ENCODE results near the gene TSKU.

TSKU gene

GRCh38 chr11:76752321-76753143 lies 30.6 kb upstream of the TSKU start:
- DNase-seq (ENCODE audit: low read depth): no peak

DNA sequence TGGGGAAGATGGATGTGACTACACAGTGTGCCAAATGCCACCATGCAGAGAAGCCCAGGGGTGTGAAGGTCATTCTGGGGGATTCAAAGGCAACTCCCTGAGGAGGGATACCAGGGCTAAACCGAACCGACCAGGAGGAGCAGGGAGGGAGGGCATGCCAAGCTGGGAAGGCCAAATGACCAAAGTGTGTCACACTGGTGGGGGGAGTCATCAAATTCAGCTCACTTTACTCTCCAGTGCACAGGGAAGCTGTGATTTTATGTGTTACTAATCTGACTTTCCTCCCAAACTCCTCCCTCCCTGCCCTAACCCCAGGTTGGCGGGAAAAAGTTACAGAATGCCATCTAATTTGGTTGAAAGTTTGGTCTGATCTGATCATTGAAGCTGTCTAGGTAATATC lies 29.7 kb upstream of the TSKU start:
- DNase-seq (ENCODE audit: low read depth): no peak

- no peak for DNase-seq (ENCODE audit: low read depth)
These were observed 29.2 kb upstream of the TSKU start for GRCh38 chr11:76753950-76754349.

DNA sequence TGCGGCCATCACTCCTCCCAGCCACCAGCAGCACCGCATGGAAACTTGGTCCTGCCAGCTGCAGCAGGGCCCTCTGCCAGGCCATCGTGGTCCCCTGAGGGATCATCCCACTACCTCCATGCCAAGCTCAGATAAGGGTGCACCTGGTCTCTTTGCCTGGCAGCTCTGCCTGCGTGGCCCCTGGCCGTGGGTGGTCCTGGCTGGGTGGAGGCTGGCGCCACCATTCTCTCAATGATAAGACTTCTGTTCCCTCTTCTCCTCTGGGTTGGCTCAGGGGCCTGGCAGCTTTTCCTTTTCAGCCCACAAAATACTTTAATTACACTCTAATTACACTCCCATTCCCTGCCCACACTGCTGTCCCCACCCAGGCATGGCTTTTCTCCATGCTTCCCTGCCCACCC lies 26.8 kb upstream of the TSKU start:
- DNase-seq (ENCODE audit: low read depth): no peak

DNA sequence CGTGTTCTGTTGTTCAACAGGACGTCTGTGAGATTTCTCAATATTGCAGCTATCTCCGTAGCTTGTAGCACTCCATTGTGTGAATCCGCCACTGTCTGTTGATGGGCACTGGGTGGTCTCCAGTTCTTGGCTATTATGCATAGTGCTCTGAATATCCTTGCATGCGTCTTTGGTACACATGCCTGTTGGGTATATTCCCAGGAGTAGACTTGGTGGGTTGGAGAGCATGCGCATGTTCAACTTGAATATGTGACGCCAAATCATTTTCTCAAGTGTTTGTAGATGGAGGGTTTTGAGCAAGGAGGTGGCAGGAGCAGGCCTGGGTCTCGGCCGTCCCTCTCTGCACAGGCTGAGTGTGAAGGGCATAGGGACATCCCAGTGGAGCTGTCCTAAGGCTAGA lies 24.8 kb upstream of the TSKU start:
- no peak for DNase-seq (ENCODE audit: low read depth)

- DNase-seq (ENCODE audit: low read depth): no peak
These were observed 24.1 kb upstream of the TSKU start for GRCh38 chr11:76759092-76759491.

DNA sequence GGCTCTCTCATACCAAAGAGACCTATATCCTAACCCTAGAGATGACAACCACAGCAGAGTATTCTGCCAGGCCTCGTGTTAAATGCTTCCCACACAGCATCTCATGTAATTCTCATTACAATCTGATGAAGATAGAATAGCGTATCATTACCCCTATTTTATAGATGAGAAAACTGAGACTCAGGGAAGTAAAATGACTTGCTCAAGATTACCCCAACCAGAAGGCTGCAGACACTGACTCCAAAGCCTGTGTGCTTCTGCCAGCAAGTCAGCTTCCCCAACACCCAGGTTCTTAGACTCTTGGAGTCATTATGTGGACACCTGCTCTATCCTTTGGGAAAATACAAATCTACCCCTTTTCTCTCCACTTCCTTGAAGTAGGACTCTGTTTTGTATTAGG lies 23.6 kb upstream of the TSKU start:
- no peak for DNase-seq (ENCODE audit: low read depth)

DNA sequence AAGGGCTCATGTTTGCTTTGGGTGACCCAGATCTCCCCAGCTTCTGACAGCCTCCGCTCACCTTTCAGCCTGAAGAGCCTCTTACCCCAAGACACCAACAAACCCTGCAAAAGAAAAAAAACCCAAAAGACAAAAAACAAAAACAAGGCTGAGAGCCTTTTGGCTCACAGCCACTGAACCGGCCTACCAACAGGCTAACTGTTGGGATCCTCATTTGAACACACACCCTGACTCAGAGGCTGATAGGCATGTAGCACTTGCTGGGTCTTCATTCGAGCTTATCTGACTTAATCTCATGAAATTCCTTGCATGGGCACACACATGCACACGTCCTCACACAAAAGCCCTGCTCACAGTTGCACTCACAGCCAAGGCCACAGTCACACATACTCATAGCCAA lies 22.9 kb upstream of the TSKU start:
- no peak for DNase-seq (ENCODE audit: low read depth)

DNA sequence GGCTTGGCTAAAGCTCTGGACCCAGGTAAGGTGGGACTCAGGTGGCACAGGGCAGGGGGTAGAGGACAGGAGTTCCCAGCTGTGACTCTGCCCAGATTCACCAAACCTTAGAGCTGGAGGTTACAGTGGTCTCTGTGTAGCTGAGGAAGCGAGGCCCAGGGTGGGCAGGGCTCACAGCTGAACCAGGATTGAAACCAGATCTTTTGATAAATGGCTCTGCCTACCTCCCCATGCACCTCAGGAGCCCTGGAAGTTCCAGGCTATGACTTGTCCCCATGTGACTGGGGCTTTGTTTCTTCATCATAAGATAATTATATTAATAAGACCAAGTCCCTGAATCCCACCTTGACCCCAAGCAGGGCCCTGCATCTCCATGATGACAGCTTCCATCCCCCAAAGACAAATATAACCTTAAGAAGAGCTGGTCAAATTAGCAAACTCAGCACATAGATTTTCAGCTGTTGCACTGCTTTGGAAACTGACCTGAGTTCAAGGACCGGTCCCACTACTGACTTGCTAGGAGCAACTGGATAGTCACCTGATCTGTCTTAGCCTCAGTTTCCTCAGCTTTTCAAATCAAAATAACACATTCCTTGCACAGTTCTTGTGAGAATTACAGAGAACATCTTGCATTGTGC lies 21.3 kb upstream of the TSKU start:
- no peak for DNase-seq (ENCODE audit: low read depth)

- DNase-seq (ENCODE audit: low read depth): no peak
These were observed 20.8 kb upstream of the TSKU start for GRCh38 chr11:76762356-76762752.

DNA sequence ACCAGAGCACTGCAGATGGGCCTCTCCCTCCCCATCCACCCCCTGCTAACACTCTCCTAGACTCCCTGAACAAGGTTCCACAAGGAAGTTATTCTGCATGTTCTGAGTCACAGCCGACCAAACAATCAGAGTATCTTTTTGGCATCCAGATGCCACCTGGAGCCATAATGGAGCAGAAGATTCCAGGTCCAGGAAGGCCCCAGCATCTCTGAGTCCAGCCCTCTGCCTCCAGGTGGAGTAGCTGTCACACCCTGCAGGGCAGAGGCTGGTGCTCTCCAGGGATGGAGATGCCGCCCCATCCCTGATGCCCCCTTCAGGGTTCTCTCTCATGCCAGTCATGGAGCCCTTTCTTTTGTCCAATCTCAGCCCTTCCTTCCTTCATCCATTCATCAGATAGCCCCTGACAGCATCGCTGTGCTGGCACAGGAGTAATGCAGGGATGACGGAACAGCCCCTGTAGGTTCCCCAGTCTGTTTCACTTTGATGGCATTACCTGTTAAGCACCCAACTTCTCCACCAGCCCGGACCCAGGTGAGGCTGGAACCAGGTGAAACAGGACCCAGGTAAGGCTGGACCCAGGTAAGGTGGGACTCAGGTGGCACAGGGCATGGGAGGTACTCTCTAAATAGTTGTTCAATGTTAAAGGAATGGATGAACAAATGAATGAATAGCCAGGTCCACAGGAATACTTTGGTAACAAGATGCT lies 20.1 kb upstream of the TSKU start:
- no peak for DNase-seq (ENCODE audit: low read depth)

GRCh38 chr11:76763573-76764346 lies 19.4 kb upstream of the TSKU start:
- no peak for DNase-seq (ENCODE audit: low read depth)

GRCh38 chr11:76764941-76765665 lies 18.1 kb upstream of the TSKU start:
- DNase-seq (ENCODE audit: low read depth): no peak

DNA sequence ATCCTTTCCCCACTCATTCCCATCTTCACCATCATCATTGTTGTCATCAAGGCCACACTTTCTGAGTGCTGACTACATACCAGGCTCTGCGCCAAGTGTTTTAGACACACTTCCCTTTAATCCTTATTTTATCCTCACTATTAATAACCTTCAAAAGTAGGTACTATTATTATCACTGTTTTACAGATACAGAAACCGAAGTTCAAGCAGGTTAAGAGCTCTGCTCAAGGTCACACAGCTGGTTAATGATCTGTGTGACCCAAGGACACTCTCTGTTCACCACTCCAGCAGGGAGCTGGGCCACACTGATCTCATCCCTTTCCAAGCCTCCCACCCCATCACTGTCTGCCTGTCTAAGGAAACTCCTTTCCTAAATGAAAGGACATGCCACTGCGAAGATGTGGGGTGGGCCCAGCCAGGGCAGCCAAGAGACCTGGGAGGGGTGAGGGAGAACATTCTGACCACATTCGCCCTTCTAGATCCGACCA lies 17.2 kb upstream of the TSKU start:
- DNase-seq (ENCODE audit: low read depth): no peak

- DNase-seq (ENCODE audit: low read depth): no peak
These were observed 16.6 kb upstream of the TSKU start for GRCh38 chr11:76766521-76766920.

GRCh38 chr11:76767659-76768058 lies 15.5 kb upstream of the TSKU start:
- no peak for DNase-seq (ENCODE audit: low read depth)

DNA sequence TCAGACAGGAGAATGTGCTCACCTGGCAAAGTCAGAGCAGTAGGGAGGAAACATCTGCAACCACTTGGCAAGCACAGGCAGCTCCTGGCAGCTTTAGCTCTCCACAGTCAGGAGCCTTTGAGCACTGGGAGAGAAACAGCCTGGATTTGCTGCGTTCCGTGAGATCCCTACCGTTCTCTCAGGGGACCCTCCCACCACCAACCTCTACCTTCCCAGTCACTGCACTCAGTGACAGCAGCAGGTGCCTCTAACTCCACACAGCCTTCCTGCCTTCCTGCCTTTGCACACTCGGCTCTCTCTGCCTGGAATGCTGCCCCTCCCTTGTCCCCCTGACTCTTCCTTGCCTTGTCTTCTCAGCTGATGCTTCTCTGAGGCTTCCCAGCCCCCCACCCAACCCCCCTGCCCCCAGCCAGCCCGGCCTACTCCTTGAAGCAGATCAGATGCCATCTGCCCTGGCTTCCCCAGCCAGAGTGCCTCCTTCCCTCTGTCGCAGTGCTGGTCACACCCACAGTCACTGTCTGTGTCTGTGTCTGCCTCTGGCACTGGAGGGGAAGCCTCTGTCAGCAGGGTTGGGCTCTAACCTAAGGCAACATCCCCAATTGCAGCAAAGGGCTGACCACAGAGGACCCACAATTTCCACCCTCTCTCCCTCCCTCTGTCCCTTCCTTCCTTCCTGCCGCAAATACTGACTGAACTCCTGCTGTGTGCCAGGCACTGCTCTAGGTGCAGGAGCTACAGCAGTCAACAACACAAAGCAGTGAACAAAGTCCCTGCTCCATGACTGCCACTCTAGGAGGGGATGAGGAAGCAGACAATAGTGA lies 14.9 kb upstream of the TSKU start:
- DNase-seq (ENCODE audit: low read depth): no peak

GRCh38 chr11:76768909-76769560 lies 14.1 kb upstream of the TSKU start:
- no peak for DNase-seq (ENCODE audit: low read depth)

DNA sequence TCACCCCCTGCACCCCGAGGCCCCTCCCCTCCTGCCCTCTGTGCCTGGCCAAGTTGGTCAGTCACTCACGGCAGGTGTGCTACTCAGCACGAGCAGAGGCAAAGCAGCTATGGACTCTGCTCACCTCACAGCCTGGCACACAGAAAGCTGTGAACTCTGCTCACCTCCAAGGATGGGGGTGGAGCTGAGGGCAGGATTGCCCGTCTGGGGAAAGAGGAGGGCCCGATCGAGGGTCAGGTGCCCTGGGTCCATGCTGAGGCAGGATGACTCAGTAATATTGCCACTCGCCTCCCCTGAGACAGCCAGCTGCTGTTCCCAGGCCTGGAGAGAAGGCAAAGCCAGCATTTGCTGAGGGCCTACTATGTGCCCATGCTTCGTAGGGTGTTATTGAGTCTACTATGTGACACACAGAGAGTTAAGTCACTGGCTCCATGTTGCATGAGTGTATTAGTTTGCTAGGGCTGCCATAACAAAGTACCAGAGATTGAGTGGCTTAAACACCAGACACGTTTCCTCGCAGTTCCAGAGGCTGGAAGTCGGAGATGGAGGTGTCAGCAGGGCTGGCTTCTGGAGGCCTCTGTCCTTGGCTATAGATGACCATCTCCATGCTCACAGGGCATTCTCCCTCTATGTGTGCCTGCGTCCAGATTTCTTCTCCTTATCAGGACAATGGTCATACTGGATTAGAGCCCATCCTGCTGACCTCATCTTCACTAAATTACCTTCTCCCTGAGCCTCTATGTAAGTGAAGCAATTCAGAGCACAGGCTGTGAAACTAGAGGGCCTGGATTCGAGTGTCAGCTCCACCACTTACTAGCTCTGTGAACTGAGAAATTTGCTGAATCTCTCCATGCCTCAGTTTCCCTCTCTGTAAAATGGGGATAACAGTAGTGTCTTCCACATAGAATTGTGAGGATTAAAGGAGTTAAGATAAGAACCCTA lies 13.2 kb upstream of the TSKU start:
- DNase-seq (ENCODE audit: low read depth): no peak

Measured in stimulated activated CD8-positive, alpha-beta memory T cell treated with anti-CD3 and anti-CD28 coated beads, Interleukin-4, amount 100 ng/mL, for 24 hours (primary cell).